ENCODE data around the gene MTX1. TPM values are rescaled to one million over a fixed set of nuclear protein-coding genes. Genes with fewer than 3 reads are reported as not detected.
A peak's percentile ranks its signal among the peaks of the same experiment; 100 is the strongest.

MTX1 gene
- total and polyA plus RNA-seq, 9 of the 15 experiments (the other 6 are each of a cell fraction or from before 2014, with no cell fraction given): 29.1 to 98.4 (median 66.9) TPM

GRCh38 chr1:155193275-155193990, 15.1 kb upstream of the MTX1 start (continued):
- TF ChIP-seq RERE (CRISPR knock-in tag; IDR thresholded peaks at IDR 0.05; ENCODE audit: borderline replicate concordance) (peak; percentile 84; the same call in 1 of the 2 replicates), ETV6 (IDR thresholded peaks at IDR 0.05; ENCODE audit: borderline replicate concordance in 1 of 2, low read depth in 2 of 2, low read length in 1 of 2) (no peak), ETV6 (CRISPR knock-in tag; IDR thresholded peaks at IDR 0.05; ENCODE audit: borderline replicate concordance) (no peak), ESRRA (IDR thresholded peaks at IDR 0.05; ENCODE audit: borderline replicate concordance, low read depth) (peak; percentile 52; the same call in 1 of the 2 replicates), NFYB (IDR thresholded peaks at IDR 0.05; ENCODE audit: extremely low read depth, insufficient read length) (no peak), FOXA3 (CRISPR knock-in tag; conservative IDR thresholded peaks at IDR 0.05 in 1 of 2, IDR thresholded peaks at IDR 0.05 in 1 of 2) (no peak), MCM3 (IDR thresholded peaks at IDR 0.05) (no peak), ZNF584 (CRISPR knock-in tag; IDR thresholded peaks at IDR 0.05; ENCODE audit: low read depth) (no peak), ATF7 (IDR thresholded peaks at IDR 0.05) (peak; percentile 56; the same call in 1 of the 2 replicates), TEAD1 (CRISPR knock-in tag; IDR thresholded peaks at IDR 0.05) (0 out of 4 replicates have a peak, but pooled peaks of 1 of the 2 experiments have one; percentile 81), ZNF324 (CRISPR knock-in tag; IDR thresholded peaks at IDR 0.05) (no peak), MED1 (CRISPR knock-in tag; IDR thresholded peaks at IDR 0.05; ENCODE audit: borderline replicate concordance) (no peak), FOXK1 (CRISPR knock-in tag; IDR thresholded peaks at IDR 0.05; ENCODE audit: borderline replicate concordance) (no peak)
- TF ChIP-seq, protein P1, sequence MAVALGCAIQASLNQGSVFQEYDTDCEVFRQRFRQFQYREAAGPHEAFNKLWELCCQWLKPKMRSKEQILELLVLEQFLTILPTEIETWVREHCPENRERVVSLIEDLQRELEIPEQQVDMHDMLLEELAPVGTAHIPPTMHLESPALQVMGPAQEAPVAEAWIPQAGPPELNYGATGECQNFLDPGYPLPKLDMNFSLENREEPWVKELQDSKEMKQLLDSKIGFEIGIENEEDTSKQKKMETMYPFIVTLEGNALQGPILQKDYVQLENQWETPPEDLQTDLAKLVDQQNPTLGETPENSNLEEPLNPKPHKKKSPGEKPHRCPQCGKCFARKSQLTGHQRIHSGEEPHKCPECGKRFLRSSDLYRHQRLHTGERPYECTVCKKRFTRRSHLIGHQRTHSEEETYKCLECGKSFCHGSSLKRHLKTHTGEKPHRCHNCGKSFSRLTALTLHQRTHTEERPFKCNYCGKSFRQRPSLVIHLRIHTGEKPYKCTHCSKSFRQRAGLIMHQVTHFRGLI (CRISPR knock-in tag; IDR thresholded peaks at IDR 0.05): no peak
- TF ChIP-seq, protein P2, sequence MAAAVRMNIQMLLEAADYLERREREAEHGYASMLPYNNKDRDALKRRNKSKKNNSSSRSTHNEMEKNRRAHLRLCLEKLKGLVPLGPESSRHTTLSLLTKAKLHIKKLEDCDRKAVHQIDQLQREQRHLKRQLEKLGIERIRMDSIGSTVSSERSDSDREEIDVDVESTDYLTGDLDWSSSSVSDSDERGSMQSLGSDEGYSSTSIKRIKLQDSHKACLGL (CRISPR knock-in tag; IDR thresholded peaks at IDR 0.05; ENCODE audit: borderline replicate concordance, poor library complexity, severe bottlenecking): no peak
- TF ChIP-seq, protein P3, sequence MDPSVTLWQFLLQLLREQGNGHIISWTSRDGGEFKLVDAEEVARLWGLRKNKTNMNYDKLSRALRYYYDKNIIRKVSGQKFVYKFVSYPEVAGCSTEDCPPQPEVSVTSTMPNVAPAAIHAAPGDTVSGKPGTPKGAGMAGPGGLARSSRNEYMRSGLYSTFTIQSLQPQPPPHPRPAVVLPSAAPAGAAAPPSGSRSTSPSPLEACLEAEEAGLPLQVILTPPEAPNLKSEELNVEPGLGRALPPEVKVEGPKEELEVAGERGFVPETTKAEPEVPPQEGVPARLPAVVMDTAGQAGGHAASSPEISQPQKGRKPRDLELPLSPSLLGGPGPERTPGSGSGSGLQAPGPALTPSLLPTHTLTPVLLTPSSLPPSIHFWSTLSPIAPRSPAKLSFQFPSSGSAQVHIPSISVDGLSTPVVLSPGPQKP (CRISPR knock-in tag; IDR thresholded peaks at IDR 0.05): no peak
- TF ChIP-seq, protein P4, sequence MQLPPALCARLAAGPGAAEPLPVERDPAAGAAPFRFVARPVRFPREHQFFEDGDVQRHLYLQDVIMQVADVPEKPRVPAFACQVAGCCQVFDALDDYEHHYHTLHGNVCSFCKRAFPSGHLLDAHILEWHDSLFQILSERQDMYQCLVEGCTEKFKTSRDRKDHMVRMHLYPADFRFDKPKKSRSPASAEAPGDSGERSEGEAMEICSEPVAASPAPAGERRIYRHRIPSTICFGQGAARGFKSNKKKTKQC (CRISPR knock-in tag; IDR thresholded peaks at IDR 0.05): peak; percentile 47; the same call in 1 of the 2 replicates

All from K562 (cell line).